Activated B cell treated with CpG ODN at 0.5 μM for 24 hours (primary cell): ENCODE results near the gene SMAD3. TPM values are rescaled to one million over a fixed set of nuclear protein-coding genes. Genes with fewer than 3 reads are reported as not detected.
"Not testable (repeated sequence)": the region's sequence is repeated elsewhere in the genome, so short reads cannot be mapped to it uniquely, and the experiment has no call there.

Experiments used
- ATAC-seq: fragments of 200-7000 bp; cut with Tn5 transposase; one replicate; pipeline ENCODE4 v1.10.0; 2021; ENCODE audit warnings: low read depth, mild to moderate bottlenecking, moderate library complexity
- CTCF ChIA-PET: fragments of 350-600 bp; sonication (Branson Sonifier 250); formaldehyde crosslinking; loops from one replicate; lab custom pipeline; 2021; ENCODE audit warnings: antibody characterized with exemption; lab: Charles Lee
- POLR2A ChIA-PET: fragments of 350-600 bp; sonication (Branson Sonifier 250); formaldehyde crosslinking; loops from one replicate; lab custom pipeline; 2021; ENCODE audit warnings: antibody characterized with exemption; lab: Charles Lee
- DNase-seq: peaks from one replicate; pipeline ENCODE4 v3.0.0; 2022
- H3K27ac Mint-ChIP-seq: one replicate; pipeline ENCODE4 v1.8.0; 2020; ENCODE audit warnings: mixed read lengths
- H3K27me3 Mint-ChIP-seq: one replicate; pipeline ENCODE4 v1.8.0; 2021; ENCODE audit warnings: mixed read lengths
- H3K36me3 Mint-ChIP-seq: one replicate; pipeline ENCODE4 v1.8.0; 2021; ENCODE audit warnings: low read depth, mixed read lengths
- H3K4me1 Mint-ChIP-seq: one replicate; pipeline ENCODE4 v1.8.0; 2021; ENCODE audit warnings: mixed read lengths
- H3K4me3 Mint-ChIP-seq: one replicate; pipeline ENCODE4 v1.8.0; 2020; ENCODE audit warnings: mild to moderate bottlenecking, mixed read lengths
- H3K9me3 Mint-ChIP-seq: one replicate; pipeline ENCODE4 v1.8.0; 2020; ENCODE audit warnings: mixed read lengths
- intact Hi-C: fragments of 100-400 bp; cut with micrococcal nuclease; formaldehyde crosslinking; loops from one replicate; pipeline ENCODE4 v1.15.1; 2024
- total RNA-seq: library from RNA; stranded (reverse); gene quantifications from 2 replicates; pipeline ENCODE4 v1.2.3, GENCODE V29; 2022
- TF ChIP-seq, protein P1 (sequence below): fragments of 200-600 bp; IDR thresholded peaks from one replicate; pipeline ENCODE4 v1.8.0; 2022; ENCODE audit warnings: antibody characterized with exemption, mild to moderate bottlenecking

Gene SMAD3
- total RNA-seq, 1 donor from 2014 or later = 118 TPM

DNA sequence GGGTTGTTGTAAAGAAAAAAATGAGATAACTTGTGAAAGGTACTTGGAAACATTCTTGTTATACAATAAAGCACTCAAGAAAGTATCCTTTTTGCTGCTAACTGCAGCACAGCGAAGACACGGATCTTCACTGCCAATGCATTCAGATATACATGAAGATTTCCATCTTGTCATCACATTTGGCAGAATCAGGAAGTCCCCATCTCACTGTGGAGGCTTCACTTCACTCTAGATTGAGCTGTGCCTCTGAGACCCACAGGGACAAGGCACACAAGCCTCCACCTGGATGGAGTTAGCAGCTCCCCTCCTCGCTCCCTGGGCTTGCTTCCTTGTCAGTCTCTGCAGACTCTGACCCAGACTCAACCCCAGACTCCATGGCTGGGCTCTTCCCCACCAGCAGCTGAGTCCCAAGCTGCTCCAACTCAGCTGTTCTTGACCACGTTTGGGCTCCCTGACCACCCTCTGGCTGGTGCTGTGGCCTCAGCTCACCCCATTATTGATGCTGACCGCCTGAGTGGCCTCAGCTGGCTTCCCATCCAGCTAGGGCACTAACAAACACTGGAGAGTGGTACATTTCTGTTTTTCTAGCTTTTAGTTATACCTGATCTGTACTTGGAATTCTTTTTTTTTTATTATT lies 45.4 kb upstream of the SMAD3 start:
- no peak for DNase-seq
- no peaks in the 10 kb centered on the region for H3K9me3 Mint-ChIP-seq
- CTCF ChIA-PET = no interaction called here
- H3K36me3 Mint-ChIP-seq = no peaks in the 10 kb centered on the region
- no peak overlapping the region for H3K27ac Mint-ChIP-seq
- H3K4me1 Mint-ChIP-seq = peaks cover 3% of the 10 kb centered on the region
- TF ChIP-seq, protein P1, sequence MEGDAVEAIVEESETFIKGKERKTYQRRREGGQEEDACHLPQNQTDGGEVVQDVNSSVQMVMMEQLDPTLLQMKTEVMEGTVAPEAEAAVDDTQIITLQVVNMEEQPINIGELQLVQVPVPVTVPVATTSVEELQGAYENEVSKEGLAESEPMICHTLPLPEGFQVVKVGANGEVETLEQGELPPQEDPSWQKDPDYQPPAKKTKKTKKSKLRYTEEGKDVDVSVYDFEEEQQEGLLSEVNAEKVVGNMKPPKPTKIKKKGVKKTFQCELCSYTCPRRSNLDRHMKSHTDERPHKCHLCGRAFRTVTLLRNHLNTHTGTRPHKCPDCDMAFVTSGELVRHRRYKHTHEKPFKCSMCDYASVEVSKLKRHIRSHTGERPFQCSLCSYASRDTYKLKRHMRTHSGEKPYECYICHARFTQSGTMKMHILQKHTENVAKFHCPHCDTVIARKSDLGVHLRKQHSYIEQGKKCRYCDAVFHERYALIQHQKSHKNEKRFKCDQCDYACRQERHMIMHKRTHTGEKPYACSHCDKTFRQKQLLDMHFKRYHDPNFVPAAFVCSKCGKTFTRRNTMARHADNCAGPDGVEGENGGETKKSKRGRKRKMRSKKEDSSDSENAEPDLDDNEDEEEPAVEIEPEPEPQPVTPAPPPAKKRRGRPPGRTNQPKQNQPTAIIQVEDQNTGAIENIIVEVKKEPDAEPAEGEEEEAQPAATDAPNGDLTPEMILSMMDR = no peak
- ATAC-seq = no peak
- H3K4me3 Mint-ChIP-seq = no peak overlapping the region
- intact Hi-C loops = no loop called here
- POLR2A ChIA-PET = no interaction called here
- no peaks in the 10 kb centered on the region for H3K27me3 Mint-ChIP-seq

DNA sequence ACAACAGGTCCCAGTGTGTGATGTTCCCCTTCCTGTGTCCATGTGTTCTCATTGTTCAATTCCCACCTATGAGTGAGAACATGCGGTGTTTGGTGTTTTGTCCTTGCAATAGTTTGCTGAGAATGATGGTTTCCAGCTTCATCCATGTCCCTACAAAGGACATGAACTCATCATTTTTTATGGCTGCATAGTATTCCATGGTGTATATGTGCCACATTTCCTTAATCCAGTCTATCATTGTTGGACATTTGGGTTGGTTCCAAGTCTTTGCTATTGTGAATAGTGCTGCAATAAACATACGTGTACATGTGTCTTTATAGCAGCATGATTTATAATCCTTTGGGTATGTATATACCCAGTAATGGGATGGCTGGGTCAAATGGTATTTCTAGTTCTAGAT lies 44.7 kb upstream of the SMAD3 start:
- CTCF ChIA-PET, intact Hi-C loops, H3K4me3 Mint-ChIP-seq, POLR2A ChIA-PET, H3K27ac Mint-ChIP-seq, ATAC-seq, H3K9me3 Mint-ChIP-seq, H3K27me3 Mint-ChIP-seq, DNase-seq, H3K4me1 Mint-ChIP-seq, H3K36me3 Mint-ChIP-seq: not testable (repeated sequence)

DNA sequence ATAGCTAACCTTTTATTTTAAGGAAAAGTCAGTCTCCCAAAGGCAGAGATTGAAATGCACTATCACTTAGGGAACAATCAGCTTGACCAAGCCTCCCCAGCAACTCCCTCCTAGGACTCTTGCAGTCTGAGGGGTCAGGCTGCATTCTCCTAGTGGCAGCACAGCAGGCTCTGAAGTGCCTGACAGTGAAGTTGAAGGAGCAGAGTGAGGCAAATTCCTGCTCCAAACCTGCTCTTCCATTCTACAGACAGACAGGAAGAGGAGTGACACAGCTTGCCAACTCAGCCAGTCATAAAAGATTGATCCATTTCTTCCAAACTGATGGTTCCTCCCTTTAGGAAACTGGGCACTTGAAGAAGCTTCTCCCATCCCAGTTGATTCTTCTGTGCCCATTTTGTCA lies 43.9 kb upstream of the SMAD3 start:
- Mint-ChIP-seq H3K36me3 (no peaks in the 10 kb centered on the region), H3K4me3 (no peak overlapping the region), H3K4me1 (peaks cover 7% of the 10 kb centered on the region), H3K9me3 (no peaks in the 10 kb centered on the region), H3K27me3 (no peaks in the 10 kb centered on the region), H3K27ac (no peak overlapping the region)
- no peak for DNase-seq
- ChIA-PET CTCF (no interaction called here), POLR2A (no interaction called here)
- TF ChIP-seq, protein P1 = no peak
- ATAC-seq = no peak
- intact Hi-C loops = no loop called here

DNA sequence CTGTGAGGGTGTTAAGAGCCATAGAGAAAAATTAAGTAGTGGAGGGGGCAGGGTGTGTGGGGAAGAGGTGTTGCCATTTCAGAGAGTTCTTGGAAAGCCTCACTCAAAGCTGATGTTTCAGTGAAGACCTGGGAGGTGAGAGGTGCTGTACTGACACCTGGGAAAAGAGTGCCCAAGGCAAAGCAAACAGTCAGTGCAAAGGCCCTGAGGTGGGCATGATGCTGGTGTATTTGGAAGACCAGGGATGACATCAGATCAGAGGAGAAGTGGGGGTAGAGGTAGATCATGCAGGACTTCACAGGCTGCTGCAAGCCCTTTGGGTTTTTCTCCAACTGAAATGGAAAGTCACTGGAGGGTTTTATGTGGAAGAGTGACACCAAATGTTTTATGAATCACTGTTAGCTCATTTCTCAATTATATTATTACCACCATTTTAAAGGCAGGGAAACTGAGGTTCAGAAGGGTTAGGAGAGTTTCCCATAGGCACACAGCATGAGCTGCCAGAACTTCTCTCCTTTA lies 42.8 kb upstream of the SMAD3 start:
- H3K4me3 Mint-ChIP-seq = no peak overlapping the region
- no peaks in the 10 kb centered on the region for H3K36me3 Mint-ChIP-seq
- H3K4me1 Mint-ChIP-seq = peaks cover 3% of the 10 kb centered on the region
- intact Hi-C loops = no loop called here
- ATAC-seq (no peak), DNase-seq (no peak)
- ChIA-PET CTCF (no interaction called here), POLR2A (no interaction called here)
- H3K27me3 Mint-ChIP-seq = no peaks in the 10 kb centered on the region
- no peak overlapping the region for H3K27ac Mint-ChIP-seq
- TF ChIP-seq, protein P1 = no peak
- no peaks in the 10 kb centered on the region for H3K9me3 Mint-ChIP-seq

DNA sequence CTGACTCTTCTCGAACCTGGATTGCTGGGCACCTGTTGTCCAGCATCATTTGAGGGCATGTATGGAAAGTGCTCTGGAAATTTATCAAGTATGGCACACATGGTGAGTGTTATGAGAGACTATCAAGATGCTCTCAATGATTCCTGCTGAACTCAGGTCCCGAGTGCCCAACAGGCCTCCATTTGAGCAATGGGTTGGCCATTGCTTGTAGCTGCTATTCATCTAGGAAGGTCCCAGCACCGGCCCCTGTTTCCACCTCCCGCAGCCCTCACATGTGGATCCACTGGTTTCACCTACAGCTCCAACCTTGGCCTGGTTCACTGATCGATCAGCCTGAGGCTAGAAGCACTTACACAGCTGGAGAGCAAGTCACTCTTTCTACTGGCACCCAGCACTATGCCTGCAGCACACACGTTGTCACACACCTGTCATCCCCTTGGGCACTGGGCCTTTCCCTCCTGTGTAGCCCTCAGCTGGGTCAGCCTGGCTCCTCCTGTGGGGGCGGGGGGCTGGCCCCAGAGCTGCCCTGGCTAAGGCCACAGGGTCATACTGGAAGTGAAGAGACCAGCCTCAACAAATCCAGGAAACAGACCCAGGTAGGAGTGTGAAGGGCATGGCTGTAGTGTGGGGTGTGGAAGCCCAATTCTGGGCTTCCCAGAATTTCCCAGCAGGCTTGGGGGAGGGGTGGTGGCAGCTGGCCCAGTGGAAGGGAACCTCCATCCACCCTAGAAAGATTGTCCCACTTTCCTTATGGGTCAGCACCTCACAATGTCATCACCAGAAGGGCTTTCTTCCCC lies 41.7 kb upstream of the SMAD3 start:
- intact Hi-C loops = no loop called here
- peaks cover 3% of the 10 kb centered on the region for H3K4me1 Mint-ChIP-seq
- no peaks in the 10 kb centered on the region for H3K36me3 Mint-ChIP-seq
- no peaks in the 10 kb centered on the region for H3K9me3 Mint-ChIP-seq
- no peak overlapping the region for H3K27ac Mint-ChIP-seq
- ATAC-seq (no peak), DNase-seq (no peak)
- H3K27me3 Mint-ChIP-seq = no peaks in the 10 kb centered on the region
- no peak overlapping the region for H3K4me3 Mint-ChIP-seq
- ChIA-PET CTCF (no interaction called here), POLR2A (no interaction called here)
- TF ChIP-seq, protein P1 = no peak
